GM12878 (cell line): Measurements from ENCODE around the gene AP3S2. TPM values are rescaled to one million over a fixed set of nuclear protein-coding genes. Genes with fewer than 3 reads are reported as not detected.
A peak's percentile ranks its signal among the peaks of the same experiment; 100 is the strongest.

ENCODE experiments used
- ASH2L ChIP-seq: fragments of 300-600, 200-600 bp; sonication (generic); IDR thresholded peaks from 2 replicates; pipeline ENCODE4 v1.6.1; 2017; ENCODE audit warnings: low read depth, mild to moderate bottlenecking, borderline replicate concordance
- BCL3 ChIP-seq: IDR thresholded peaks from 2 replicates; pipeline ENCODE4 v1.6.1; 2011; ENCODE audit warnings: borderline replicate concordance, low read depth, mild to moderate bottlenecking, moderate library complexity, low read length; ENCODE audit not compliant: insufficient read depth, poor library complexity, severe bottlenecking
- CHD4 ChIP-seq: fragments of 200-600 bp; sonication (generic); IDR thresholded peaks from 2 replicates; pipeline ENCODE4 v1.6.1; 2016; ENCODE audit warnings: mild to moderate bottlenecking
- CREB1 ChIP-seq: IDR thresholded peaks from 2 replicates; pipeline ENCODE4 v1.6.1; 2012; ENCODE audit warnings: low read depth, mild to moderate bottlenecking, inconsistent platforms
- CREM ChIP-seq: IDR thresholded peaks from 2 replicates; pipeline ENCODE4 v1.6.1; 2014; ENCODE audit warnings: antibody characterized with exemption, low read depth
- HDAC2 ChIP-seq: fragments of 200-600 bp; sonication (generic); IDR thresholded peaks from 2 replicates; pipeline ENCODE4 v1.6.1; 2017
- MEF2A ChIP-seq: IDR thresholded peaks from 2 replicates; pipeline ENCODE4 v1.6.1; 2011; ENCODE audit warnings: low read depth, mild to moderate bottlenecking, low read length, moderate library complexity; ENCODE audit not compliant: insufficient read depth
- MEF2B ChIP-seq: fragments of 450-650 bp; IDR thresholded peaks from 2 replicates; pipeline ENCODE4 v1.6.1; 2018; ENCODE audit warnings: mild to moderate bottlenecking, moderate library complexity; ENCODE audit not compliant: partially characterized antibody, poor library complexity, severe bottlenecking
- NFXL1 ChIP-seq: fragments of 450-650 bp; IDR thresholded peaks from 2 replicates; pipeline ENCODE4 v1.6.1; 2017; ENCODE audit warnings: antibody characterized with exemption, mild to moderate bottlenecking, borderline replicate concordance
- NKRF ChIP-seq: fragments of 450-650 bp; conservative IDR thresholded peaks from 2 replicates; pipeline ENCODE4 v1.6.1; 2017; ENCODE audit warnings: mild to moderate bottlenecking, moderate library complexity
- NR2C2 ChIP-seq: IDR thresholded peaks from 2 replicates; pipeline ENCODE4 v1.6.1; 2011; ENCODE audit warnings: borderline replicate concordance, low read depth; ENCODE audit not compliant: control insufficient read depth, insufficient read length
- PKNOX1 ChIP-seq: fragments of 450-650 bp; IDR thresholded peaks from 2 replicates; pipeline ENCODE4 v1.6.1; 2016; ENCODE audit warnings: mild to moderate bottlenecking
- POLR2AphosphoS5 ChIP-seq: IDR thresholded peaks from 2 replicates; pipeline ENCODE4 v1.6.1; 2011; ENCODE audit warnings: mild to moderate bottlenecking, low read length, inconsistent platforms
- RELB ChIP-seq: fragments of 450-650 bp; IDR thresholded peaks from 2 replicates; pipeline ENCODE4 v1.6.1; 2017; ENCODE audit warnings: low read depth, mild to moderate bottlenecking, moderate library complexity
- RFX5 ChIP-seq: IDR thresholded peaks from 2 replicates; pipeline ENCODE4 v1.6.1; 2011; ENCODE audit warnings: low read depth, low read length, improper control_type of control experiment
- RUNX3 ChIP-seq: IDR thresholded peaks from 2 replicates; pipeline ENCODE4 v1.6.1; 2012; ENCODE audit warnings: low read length, inconsistent platforms
- SMAD5 ChIP-seq: IDR thresholded peaks from 2 replicates; pipeline ENCODE4 v1.6.1; 2016; ENCODE audit warnings: antibody characterized with exemption, low read depth
- SRF ChIP-seq, 2 experiments: IDR thresholded peaks; 2 replicates each; pipeline ENCODE4 v1.6.1; 2011; ENCODE audit warnings: low read depth in 2 of 2, low read length in 2 of 2, mild to moderate bottlenecking in 1 of 2, moderate library complexity in 1 of 2
- TCF3 ChIP-seq: IDR thresholded peaks from 2 replicates; pipeline ENCODE4 v1.6.1; 2012; ENCODE audit warnings: low read depth, mild to moderate bottlenecking, low read length, borderline replicate concordance; ENCODE audit not compliant: insufficient read depth
- ZBED1 ChIP-seq: IDR thresholded peaks from 2 replicates; pipeline ENCODE4 v1.6.1; 2016; ENCODE audit warnings: borderline replicate concordance
- ZNF207 ChIP-seq: fragments of 450-650 bp; IDR thresholded peaks from 2 replicates; pipeline ENCODE4 v1.6.1; 2014; ENCODE audit warnings: antibody characterized with exemption, mild to moderate bottlenecking, borderline replicate concordance
- ZNF384 ChIP-seq: IDR thresholded peaks from 2 replicates; pipeline ENCODE4 v1.6.1; 2012; ENCODE audit warnings: low read depth, mild to moderate bottlenecking, low read length, improper control_type of control experiment, borderline replicate concordance
- ZNF622 ChIP-seq: fragments of 450-650 bp; IDR thresholded peaks from 2 replicates; pipeline ENCODE4 v1.6.1; 2017; ENCODE audit warnings: mild to moderate bottlenecking, inconsistent platforms
- polyA plus RNA-seq, 11 experiments: library from polyadenylated mRNA; depleted of rRNA in 4 of 11; unstranded in 6 of 11; stranded (reverse) in 5 of 11; fragments of >200 nt; fragmentation: Nextera tagmentation in 4 of 11; fragmentation: Illumina TruSeq in 1 of 11; extraction: Ambion mirVana in 4 of 11; extraction: Trizol in 1 of 11; gene quantifications; 1 replicate in 1 of 11; 2 replicates in 10 of 11; pipeline versions ENCODE4 v1.2.1 to v1.2.3, GENCODE V29; 2011 to 2016; ENCODE audit warnings: inconsistent platforms in 2 of 11, missing spikeins in 2 of 11, low read depth in 1 of 11
- total RNA-seq, 4 experiments: library from RNA; depleted of rRNA in 3 of 4; stranded (reverse); fragments of >200 nt in 3 of 4; fragmentation: Illumina TruSeq in 1 of 4; extraction: Trizol in 1 of 4; gene quantifications; 2 replicates each; pipeline versions ENCODE4 v1.2.1 to v1.2.3, GENCODE V29; 2013 to 2021
- TF ChIP-seq, protein P1 (sequence below): IDR thresholded peaks from 2 replicates; pipeline ENCODE4 v1.6.1; 2011; ENCODE audit warnings: low read depth, low read length, improper control_type of control experiment, borderline replicate concordance

Gene AP3S2
- total and polyA plus RNA-seq, 10 of the 15 experiments (the other 5 are each of a cell fraction or from before 2014, with no cell fraction given) = 10.0 to 43.6 (median 26.0) TPM

- TF ChIP-seq NKRF (peak; percentile 76), ASH2L (no peak), CHD4 (no peak), BCL3 (no peak), RELB (peak; percentile 95), ZNF622 (no peak), CREM (peak; percentile 91), POLR2AphosphoS5 (peak; percentile 94), TCF3 (0 out of 2 replicates have a peak, but pooled peaks have one; percentile 68), RUNX3 (peak; percentile 24), HDAC2 (no peak), NR2C2 (no peak), PKNOX1 (peak; percentile 71), CREB1 (peak; percentile 85), ZBED1 (peak; percentile 66; the same call in 1 of the 2 replicates), SMAD5 (peak; percentile 81; the same call in 1 of the 2 replicates), MEF2B (no peak), RFX5 (no peak), MEF2A (peak; percentile 80), ZNF384 (0 out of 2 replicates have a peak, but pooled peaks have one; percentile 29), NFXL1 (no peak), SRF (IDR thresholded peaks at IDR 0.05; ENCODE audit: low read depth in 2 of 2, low read length in 2 of 2) (peak in 1 of 2 experiments; percentile 91; a peak in 3 of 4 replicates), ZNF207 (peak; percentile 89)
- TF ChIP-seq, protein P1, sequence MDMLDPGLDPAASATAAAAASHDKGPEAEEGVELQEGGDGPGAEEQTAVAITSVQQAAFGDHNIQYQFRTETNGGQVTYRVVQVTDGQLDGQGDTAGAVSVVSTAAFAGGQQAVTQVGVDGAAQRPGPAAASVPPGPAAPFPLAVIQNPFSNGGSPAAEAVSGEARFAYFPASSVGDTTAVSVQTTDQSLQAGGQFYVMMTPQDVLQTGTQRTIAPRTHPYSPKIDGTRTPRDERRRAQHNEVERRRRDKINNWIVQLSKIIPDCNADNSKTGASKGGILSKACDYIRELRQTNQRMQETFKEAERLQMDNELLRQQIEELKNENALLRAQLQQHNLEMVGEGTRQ = no peak
Observed at GRCh38 chr15:89893696-89894447, at the start of gene AP3S2 (continued).
